IMR-90 (cell line): ENCODE measurements around the gene TPR. TPM values are rescaled to one million over a fixed set of nuclear protein-coding genes. Genes with fewer than 3 reads are reported as not detected.

ENCODE experiments used
- ATAC-seq: fragments of 200-7000 bp; cut with Tn5 transposase; 2 replicates; pipeline ENCODE4 v1.9.1; 2020; ENCODE audit warnings: low read depth, mild to moderate bottlenecking, moderate library complexity
- BruUV-seq: library from RNA; stranded (reverse); fragments of 400-500 nt; replicated peaks from 2 replicates; lab custom pipeline; 2021; lab: Mats Ljungman, UMichigan
- CTCF ChIA-PET: fragments of 300-600 bp; formaldehyde crosslinking; extraction: SDS; loops from one replicate; lab custom pipeline; 2021; ENCODE audit warnings: antibody characterized with exemption; lab: Yijun Ruan, JAX
- POLR2A ChIA-PET: fragments of 300-600 bp; sonication (Branson Sonifier 250); formaldehyde crosslinking; loops from one replicate; lab custom pipeline; 2022; ENCODE audit warnings: antibody characterized with exemption; ENCODE audit not compliant: unreplicated experiment; lab: Charles Lee
- DNase-seq: peaks from one replicate; pipeline ENCODE4 v3.0.0; 2013
- H2AFZ ChIP-seq: replicated peaks from 2 replicates; pipeline ENCODE3; 2013; ENCODE audit warnings: low read length, mild to moderate bottlenecking; ENCODE audit not compliant: poor library complexity
- H2AK5ac ChIP-seq: 2 replicates; pipeline ENCODE4 v1.6.1; 2013; ENCODE audit warnings: low read depth, low read length, inconsistent platforms
- H2AK9ac ChIP-seq: replicated peaks from 2 replicates; pipeline ENCODE3; 2013; ENCODE audit warnings: mild to moderate bottlenecking, low read depth, low read length, moderate library complexity; ENCODE audit not compliant: poor library complexity
- H2BK120ac ChIP-seq: 2 replicates; pipeline ENCODE4 v1.6.1; 2013; ENCODE audit warnings: low read depth, low read length, inconsistent platforms
- H2BK15ac ChIP-seq: 3 replicates; pipeline ENCODE4 v1.6.1; 2013; ENCODE audit warnings: low read depth, low read length, inconsistent platforms
- H2BK20ac ChIP-seq: 2 replicates; pipeline ENCODE4 v1.6.1; 2013; ENCODE audit warnings: low read depth, mild to moderate bottlenecking, inconsistent platforms, low read length, moderate library complexity
- H2BK5ac ChIP-seq: 2 replicates; pipeline ENCODE4 v1.6.1; 2013; ENCODE audit warnings: mild to moderate bottlenecking, low read depth, low read length, inconsistent platforms; ENCODE audit not compliant: poor library complexity, severe bottlenecking
- H3K14ac ChIP-seq: replicated peaks from 2 replicates; pipeline ENCODE4 v1.6.1; 2013; ENCODE audit warnings: low read depth, low read length, inconsistent platforms
- H3K18ac ChIP-seq: 2 replicates; pipeline ENCODE4 v1.6.1; 2013; ENCODE audit warnings: low read depth, low read length, control low read depth
- H3K23ac ChIP-seq: 2 replicates; pipeline ENCODE4 v1.6.1; 2013; ENCODE audit warnings: low read depth, low read length, inconsistent platforms
- H3K27ac ChIP-seq: 2 replicates; pipeline ENCODE4 v1.5.1; 2013; ENCODE audit warnings: mild to moderate bottlenecking, control low read depth, low read length; ENCODE audit not compliant: insufficient read depth
- H3K27me3 ChIP-seq: 2 replicates; pipeline ENCODE4 v1.6.1; 2013; ENCODE audit warnings: low read length; ENCODE audit not compliant: control insufficient read depth, insufficient read depth
- H3K36me3 ChIP-seq: 2 replicates; pipeline ENCODE4 v1.6.1; 2013; ENCODE audit warnings: low read length, mixed read lengths; ENCODE audit not compliant: control insufficient read depth, insufficient read depth
- H3K4ac ChIP-seq: 2 replicates; pipeline ENCODE4 v1.6.1; 2013; ENCODE audit warnings: low read depth, low read length, inconsistent platforms
- H3K4me1 ChIP-seq: 2 replicates; pipeline ENCODE4 v1.6.1; 2013; ENCODE audit warnings: low read length, mixed read lengths; ENCODE audit not compliant: control insufficient read depth, insufficient read depth
- H3K4me2 ChIP-seq: 2 replicates; pipeline ENCODE4 v1.6.1; 2013; ENCODE audit warnings: low read depth, mild to moderate bottlenecking, control low read depth, low read length, moderate library complexity
- H3K4me3 ChIP-seq: 2 replicates; pipeline ENCODE4 v1.5.1; 2013; ENCODE audit warnings: low read depth, mild to moderate bottlenecking, control low read depth, low read length, moderate library complexity; ENCODE audit not compliant: insufficient read depth
- H3K56ac ChIP-seq: 2 replicates; pipeline ENCODE4 v1.6.1; 2013; ENCODE audit warnings: low read length, inconsistent platforms; ENCODE audit not compliant: insufficient read depth; ENCODE audit errors: extremely low read depth
- H3K79me1 ChIP-seq, 2 experiments: 2 replicates each; pipeline ENCODE4 v1.6.1; 2013; ENCODE audit warnings: low read length in 2 of 2, inconsistent platforms in 1 of 2, low read depth in 1 of 2
- H3K9ac ChIP-seq: 2 replicates; pipeline ENCODE4 v1.6.1; 2013; ENCODE audit warnings: low read depth, low read length, control low read depth
- H3K9me1 ChIP-seq: 2 replicates; pipeline ENCODE4 v1.6.1; 2013; ENCODE audit warnings: low read length, inconsistent platforms; ENCODE audit not compliant: insufficient read depth
- H3K9me3 ChIP-seq: 2 replicates; pipeline ENCODE4 v1.6.1; 2013; ENCODE audit warnings: low read length; ENCODE audit not compliant: control insufficient read depth, insufficient read depth
- H4K20me1 ChIP-seq: 2 replicates; pipeline ENCODE4 v1.6.1; 2013; ENCODE audit warnings: low read length, inconsistent platforms; ENCODE audit not compliant: insufficient read depth
- H4K5ac ChIP-seq: 2 replicates; pipeline ENCODE4 v1.6.1; 2013; ENCODE audit warnings: mild to moderate bottlenecking, low read depth, low read length, control low read depth
- H4K8ac ChIP-seq, 2 experiments: 2 replicates each; pipeline ENCODE4 v1.6.1; 2013; ENCODE audit warnings: low read depth in 2 of 2, low read length in 2 of 2, control low read depth in 1 of 2, inconsistent platforms in 1 of 2
- H4K91ac ChIP-seq: 2 replicates; pipeline ENCODE4 v1.6.1; 2013; ENCODE audit warnings: low read depth, low read length, inconsistent platforms; ENCODE audit not compliant: insufficient read depth
- BHLHE40 ChIP-seq: fragments of 150-350 bp; IDR thresholded peaks from 2 replicates; pipeline ENCODE4 v1.6.1; 2016; ENCODE audit warnings: mild to moderate bottlenecking, low read depth, low read length
- CTCF ChIP-seq: conservative IDR thresholded peaks from 2 replicates; pipeline ENCODE4 v1.5.1; 2012; ENCODE audit warnings: mild to moderate bottlenecking, low read depth, low read length, improper control_type of control experiment
- POLR2A ChIP-seq: IDR thresholded peaks from 2 replicates; pipeline ENCODE4 v1.6.1; 2012; ENCODE audit warnings: mild to moderate bottlenecking, low read depth, low read length
- RFX5 ChIP-seq: IDR thresholded peaks from 2 replicates; pipeline ENCODE4 v1.8.0; 2012; ENCODE audit warnings: low read depth, mild to moderate bottlenecking, low read length, moderate library complexity
- SMC3 ChIP-seq: fragments of 150-350 bp; IDR thresholded peaks from 2 replicates; pipeline ENCODE4 v1.6.1; 2016; ENCODE audit warnings: low read depth, mild to moderate bottlenecking, antibody characterized with exemption, low read length, moderate library complexity
- USF2 ChIP-seq: fragments of 150-350 bp; IDR thresholded peaks from 2 replicates; pipeline ENCODE4 v1.6.1; 2017; ENCODE audit warnings: mild to moderate bottlenecking, antibody characterized with exemption, low read length, low read depth
- WGBS, 2 experiments: methylation state at CpG; one replicate each; pipeline versions ENCODE4 v1.1.5 to v1.1.7; 2013; ENCODE audit warnings: missing lambda C conversion rate in 2 of 2; ENCODE audit not compliant: insufficient read length in 1 of 2; ENCODE audit errors: extremely low coverage in 2 of 2; 5-methylcytosine and 5-hydroxymethylcytosine counted together
- dilution Hi-C: fragments of 300-500 bp; cut with HindIII; formaldehyde crosslinking; loops from one replicate; pipeline ENCODE4 v1.14.3; 2018; ENCODE audit warnings: low sequenced_read_pairs; ENCODE audit not compliant: unreplicated experiment
- in situ Hi-C: fragments of 300-500 bp; cut with MboI; formaldehyde crosslinking; loops from 3 replicates; pipeline ENCODE4 v1.14.3; 2019; ENCODE audit warnings: low sequenced_read_pairs, inconsistent platforms, mixed read lengths
- intact Hi-C: fragments of 100-400 bp; cut with micrococcal nuclease; formaldehyde crosslinking; loops from 2 replicates; pipeline ENCODE4 v1.10.0; 2022
- polyA plus RNA-seq, 3 experiments: library from polyadenylated mRNA; depleted of rRNA; stranded (reverse); fragments of >200 nt; gene quantifications; 2 replicates each; pipeline ENCODE4 v1.2.3, GENCODE V29; 2012; ENCODE audit warnings: low replicate concordance in 1 of 3
- total RNA-seq: library from RNA; depleted of rRNA; stranded (reverse); fragments of >200 nt; gene quantifications from 2 replicates; pipeline ENCODE4 v1.2.3, GENCODE V29; 2012

The TPR gene
- total and polyA plus RNA-seq, 2 of the 4 experiments (the other 2 are of a cell fraction), result 38.2 to 60.4 TPM

GRCh38 chr1:186295980-186296379 lies 79.1 kb downstream of the TPR start, which contains the start of gene PRG4:
Gene PRG4, plus strand, starts transcription at chr1:186296279.
- POLR2A ChIA-PET, result no interaction called here
- Histone ChIP-seq H3K9me3 (no peaks in the 10 kb centered on the region), H4K5ac (no peak within 1 kb of the TSS), H3K79me1 (no peaks in the 10 kb centered on the region), H4K8ac (no peak within 1 kb of the TSS), H3K4me1 (no peaks in the 10 kb centered on the region), H4K91ac (no peak within 1 kb of the TSS), H3K27me3 (no peaks in the 10 kb centered on the region), H2BK120ac (no peak within 1 kb of the TSS), H3K9ac (no peak within 1 kb of the TSS), H3K4me2 (no peak within 1 kb of the TSS), H3K4ac (no peak within 1 kb of the TSS), H2BK15ac (no peak within 1 kb of the TSS), H4K20me1 (no peaks in the 10 kb centered on the region), H3K18ac (no peak within 1 kb of the TSS), H3K9me1 (no peaks in the 10 kb centered on the region), H3K27ac (no peak within 1 kb of the TSS), H2BK20ac (no peak within 1 kb of the TSS), H3K23ac (no peak within 1 kb of the TSS), H2AK5ac (no peak within 1 kb of the TSS), H3K56ac (no peak within 1 kb of the TSS), H2BK5ac (no peak within 1 kb of the TSS), H3K14ac (no peak within 1 kb of the TSS), H2AK9ac (no peak within 1 kb of the TSS), H3K4me3 (no peak within 1 kb of the TSS), H2AFZ (no peak within 1 kb of the TSS), H3K36me3 (no peaks in the 10 kb centered on the region)
- no CpG with 5 or more reads among the region's 3 CpGs for WGBS, 2 experiments
- in situ Hi-C loops, result no loop called here
- ATAC-seq, result no peak
- TF ChIP-seq RFX5 (no peak), BHLHE40 (no peak), POLR2A (no peak), SMC3 (no peak), USF2 (no peak), CTCF (no peak)
- no TSS peak for BruUV-seq
- intact Hi-C loops, result no loop called here
- peak; percentile 19 for DNase-seq
- CTCF ChIA-PET, result interaction anchor here (1.7 kb wide), 1 partner anchor 10 kb away, joined by 6 read pairs; no protein-coding TSS in a partner anchor
- dilution Hi-C loops, result no loop called here
